ENCODE measurements around the gene LTN1.

Gene LTN1

DNA sequence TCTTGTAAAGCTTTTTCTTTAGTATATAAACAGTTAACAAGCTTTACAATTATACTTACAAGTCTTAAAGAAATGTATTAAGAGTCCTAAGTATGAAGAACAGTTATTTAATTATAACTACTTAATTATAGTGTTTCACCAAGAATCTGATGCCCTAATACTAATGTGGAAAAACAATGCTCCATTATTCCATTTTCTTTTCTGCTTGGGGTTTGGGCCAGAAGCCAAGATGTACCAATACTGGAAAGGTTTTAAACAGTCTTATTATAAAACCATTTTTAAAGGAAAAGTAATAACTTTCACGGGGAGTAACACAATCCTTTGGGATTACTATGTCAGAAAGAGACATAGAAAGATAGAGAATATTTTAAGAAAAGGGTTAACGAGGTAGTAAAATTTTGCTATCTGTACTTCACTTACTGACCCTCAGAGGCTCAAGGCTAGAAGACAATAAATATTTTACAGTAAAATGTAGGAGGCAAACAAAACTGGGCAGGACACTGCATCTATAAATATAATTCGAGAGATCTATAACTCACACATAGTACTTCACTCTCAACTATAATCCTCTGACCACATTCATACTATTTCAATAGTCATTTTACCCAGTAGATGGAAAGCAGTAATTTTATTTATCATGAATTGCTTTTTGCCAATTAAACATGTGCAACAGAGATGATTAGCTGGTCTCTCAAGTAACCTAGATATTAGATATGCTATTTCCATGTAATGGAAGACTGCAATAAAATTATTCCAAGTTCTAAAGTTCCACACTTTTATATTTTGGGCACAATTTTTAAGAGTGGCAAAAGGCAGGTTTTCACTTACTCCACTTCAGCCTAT lies 63.9 kb downstream of the LTN1 start:
- no peak for DNase-seq

DNA sequence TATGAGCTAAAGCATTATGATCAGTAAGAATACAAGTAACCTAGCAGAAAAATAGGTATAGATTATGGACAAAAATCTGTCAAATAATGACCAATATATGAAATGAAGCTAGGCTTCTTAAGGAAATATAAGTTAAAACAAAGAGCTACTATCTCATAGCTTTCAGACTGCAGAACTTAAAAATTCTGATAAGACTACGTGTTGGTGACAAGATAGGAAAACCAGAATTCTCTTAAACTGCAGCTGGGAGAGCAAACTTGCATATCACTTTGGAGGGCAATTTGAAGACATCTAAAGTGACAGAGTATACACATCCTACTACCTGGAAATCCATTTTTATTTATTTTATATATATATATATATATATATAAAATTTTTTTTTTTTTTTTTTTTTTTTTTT lies 65.5 kb downstream of the LTN1 start:
- DNase-seq = no peak

DNA sequence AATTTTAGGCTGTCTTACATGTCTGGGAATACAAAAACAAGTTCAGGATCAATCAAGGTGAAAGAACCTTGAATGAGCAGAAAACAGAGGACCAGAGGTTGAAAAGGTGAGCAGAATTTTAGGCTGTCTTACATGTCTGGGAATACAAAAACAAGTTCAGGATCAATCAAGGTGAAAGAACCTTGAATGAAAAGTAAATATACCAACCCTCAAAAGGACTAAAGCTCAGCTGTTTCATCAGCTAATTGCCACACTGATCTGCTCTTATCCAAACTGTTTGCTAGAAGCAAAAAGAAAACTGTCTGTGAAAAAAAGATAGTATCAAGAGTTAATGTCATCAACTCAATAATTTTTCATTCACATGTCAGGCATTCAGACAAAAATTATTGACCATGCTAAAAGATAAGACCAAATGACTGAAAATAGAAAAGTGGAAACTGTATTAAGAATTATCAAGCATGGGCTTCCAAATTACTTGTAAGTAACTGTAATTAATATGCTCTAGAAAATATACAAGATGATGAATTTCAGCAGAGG lies 69.2 kb downstream of the LTN1 start:
- no peak for DNase-seq

DNA sequence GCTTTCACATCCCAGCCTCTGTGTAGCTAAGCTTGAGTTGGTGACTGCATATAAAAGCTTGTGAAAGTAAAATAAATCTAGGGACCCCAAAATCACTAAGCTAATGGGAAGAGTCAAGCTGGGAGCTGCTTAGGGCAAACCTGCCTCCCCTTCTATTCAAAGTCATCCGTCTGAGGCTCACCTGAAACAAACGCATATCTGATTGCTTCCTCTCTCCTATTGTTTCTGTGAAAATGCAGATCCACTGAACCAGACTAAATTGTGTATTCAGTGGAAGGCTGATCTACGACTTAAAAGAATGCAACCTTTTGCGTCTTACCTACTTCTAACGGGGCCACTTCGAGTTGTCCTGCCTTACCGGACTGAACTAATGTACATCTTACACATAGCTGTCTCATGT lies 70.3 kb downstream of the LTN1 start:
- no peak for DNase-seq

DNA sequence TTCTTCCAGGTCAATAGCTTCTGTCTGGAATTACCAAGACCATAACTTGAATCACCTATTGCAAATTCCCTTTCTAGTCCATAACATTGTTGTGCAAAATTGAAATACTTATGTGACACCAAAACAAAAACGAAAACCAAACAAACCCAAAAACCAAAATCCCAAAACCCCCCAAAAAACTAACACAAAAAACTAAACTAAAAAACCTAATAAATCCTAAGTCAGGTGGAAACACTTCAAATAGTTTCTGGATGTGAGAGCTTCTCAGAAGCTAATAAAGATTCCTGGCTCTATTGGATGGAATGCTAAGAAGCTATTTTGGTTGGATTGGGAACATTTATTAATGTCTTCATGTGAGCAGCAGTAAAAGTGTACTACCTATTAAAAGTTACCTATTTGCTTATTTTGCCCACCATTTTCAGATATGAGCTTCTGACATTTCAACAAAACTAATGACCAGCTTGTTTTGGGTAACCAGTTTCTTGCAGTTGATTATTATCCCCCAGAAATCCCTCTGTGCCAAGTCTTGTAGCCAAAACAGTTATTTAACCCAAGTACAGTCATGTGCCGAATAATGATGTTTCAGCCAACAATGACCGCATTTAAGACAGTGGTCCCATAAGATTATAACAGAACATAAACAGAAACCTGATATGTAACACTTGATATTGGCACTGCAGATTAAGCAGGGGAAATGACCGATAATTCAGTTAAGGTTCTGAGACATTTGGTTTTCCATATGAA lies 76.4 kb downstream of the LTN1 start:
- no peak for DNase-seq

DNA sequence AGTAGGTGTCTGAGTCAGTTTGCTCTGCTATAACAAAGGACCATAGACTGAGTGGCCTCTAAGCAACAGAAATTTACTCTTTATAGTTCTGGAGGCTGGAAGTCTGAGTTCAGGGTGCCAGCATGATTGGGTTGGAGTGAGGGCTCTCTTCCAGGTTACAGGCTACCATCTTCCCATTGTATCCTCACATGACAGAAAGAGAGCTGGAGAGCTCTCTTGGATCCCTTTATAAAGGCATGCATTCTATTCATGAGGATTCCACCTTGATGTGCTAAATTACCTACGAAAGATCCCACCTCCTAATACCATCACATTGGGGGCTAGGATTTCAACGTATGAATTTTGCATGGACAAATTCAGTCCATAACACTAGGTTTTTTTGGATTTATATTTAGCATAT lies 79.6 kb downstream of the LTN1 start:
- no peak for DNase-seq

DNA sequence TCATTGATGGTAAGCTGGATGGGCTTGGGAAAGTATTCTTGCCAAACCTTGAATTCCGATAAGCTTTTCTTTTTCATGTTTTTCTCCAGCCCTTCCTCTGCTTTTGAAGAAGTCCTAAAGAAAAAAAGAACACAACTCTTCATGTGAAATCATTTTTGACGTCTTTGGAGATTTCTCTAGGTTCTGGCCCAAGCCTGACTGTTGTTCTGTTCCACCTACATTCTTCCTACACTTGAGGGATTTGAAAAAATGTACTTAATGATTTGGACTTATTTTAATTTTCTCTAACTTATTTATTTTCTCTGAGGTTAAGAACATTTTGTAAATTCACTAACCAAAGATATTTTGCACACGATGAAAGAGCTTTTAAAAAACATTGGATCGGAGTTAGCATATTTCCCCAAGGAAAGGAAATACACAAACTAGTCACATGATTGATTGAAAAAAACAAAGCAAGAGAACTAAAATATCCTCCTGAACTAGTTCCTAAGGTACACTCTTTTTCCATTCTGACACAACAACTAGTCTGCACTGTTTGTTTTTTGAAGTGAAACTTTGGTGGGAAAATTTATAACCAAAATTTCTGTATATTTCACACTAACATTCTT lies 82.3 kb downstream of the LTN1 start:
- DNase-seq = no peak

DNA sequence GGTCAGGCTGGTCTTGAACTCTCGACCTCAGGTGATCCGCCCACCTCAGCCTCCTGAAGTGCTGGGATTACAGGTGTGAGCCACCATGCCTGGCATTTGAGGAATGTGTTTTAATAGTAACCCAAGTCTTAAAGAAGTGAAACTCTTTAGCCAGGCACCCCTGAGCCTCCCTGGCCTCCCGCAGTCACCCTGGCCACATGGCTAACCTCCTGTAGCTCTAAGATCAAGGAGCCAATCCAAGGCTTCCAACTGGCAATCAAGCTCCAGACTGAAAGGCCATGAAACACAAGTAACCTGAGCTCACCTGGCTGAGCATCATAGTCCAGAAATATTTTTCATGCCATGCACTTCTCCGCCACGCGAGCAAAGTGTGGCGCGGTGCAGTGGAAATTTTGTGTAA lies 84.3 kb downstream of the LTN1 start:
- no peak for DNase-seq

DNA sequence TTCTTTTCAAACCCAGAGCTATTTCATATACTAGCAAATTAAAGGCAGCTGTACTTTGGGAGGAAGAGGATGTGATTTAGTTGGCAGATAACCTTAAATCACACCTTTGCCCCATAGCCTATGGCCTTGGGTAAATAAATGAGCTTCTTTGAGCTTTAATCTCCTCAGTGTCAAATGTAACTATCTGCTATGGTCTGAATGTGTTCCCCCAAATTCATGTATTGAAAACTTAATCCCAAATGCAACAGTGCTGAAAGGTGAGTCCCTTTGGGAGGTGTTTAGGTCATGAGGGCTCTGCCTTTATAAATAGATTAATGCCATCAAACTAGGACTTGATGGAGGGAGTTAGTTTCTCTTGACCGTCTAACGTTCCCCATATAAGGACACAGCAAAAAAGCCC lies 85.8 kb downstream of the LTN1 start:
- DNase-seq = no peak

DNA sequence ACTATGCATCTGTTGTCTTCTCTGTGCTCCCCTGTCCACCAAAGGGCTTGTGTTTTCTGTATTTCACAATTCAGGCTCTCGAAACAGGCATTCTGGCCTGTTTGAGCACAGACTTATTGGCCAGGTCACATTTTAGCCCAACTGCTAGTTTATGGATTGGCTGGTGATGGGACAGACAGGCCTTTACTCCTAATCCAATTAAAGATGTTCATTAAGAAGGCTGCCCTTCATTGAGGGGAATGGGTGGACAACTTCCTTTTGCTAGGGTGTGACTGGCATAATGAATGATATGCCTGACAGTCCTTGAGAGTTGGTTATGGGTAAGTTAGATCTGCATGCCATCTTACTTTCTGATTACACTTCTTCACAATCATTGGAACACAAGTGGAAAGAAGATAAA lies 86.4 kb downstream of the LTN1 start:
- DNase-seq = no peak

DNA sequence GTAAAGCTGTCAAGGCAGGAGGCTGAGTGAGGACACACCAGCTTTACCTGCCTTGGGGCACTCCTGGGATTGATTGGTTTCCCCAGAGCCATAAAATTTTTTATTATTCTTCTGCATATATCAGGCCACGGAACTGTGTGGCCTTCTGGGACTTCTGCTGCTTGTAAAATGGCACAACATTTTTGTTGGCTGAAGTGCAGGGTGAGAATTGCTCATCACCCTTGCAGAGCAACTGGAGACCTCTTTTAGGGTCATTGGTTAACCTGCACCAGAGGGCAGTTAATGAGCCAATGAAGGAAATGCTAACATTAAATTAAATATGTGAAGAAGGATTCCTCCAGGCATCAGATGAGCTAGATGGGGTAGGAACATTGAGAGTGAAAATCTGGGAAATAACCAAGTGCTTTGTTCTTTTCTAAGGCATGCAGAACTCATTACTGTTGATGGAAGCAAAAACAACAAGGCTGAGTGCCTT lies 87.7 kb downstream of the LTN1 start:
- DNase-seq = no peak

DNA sequence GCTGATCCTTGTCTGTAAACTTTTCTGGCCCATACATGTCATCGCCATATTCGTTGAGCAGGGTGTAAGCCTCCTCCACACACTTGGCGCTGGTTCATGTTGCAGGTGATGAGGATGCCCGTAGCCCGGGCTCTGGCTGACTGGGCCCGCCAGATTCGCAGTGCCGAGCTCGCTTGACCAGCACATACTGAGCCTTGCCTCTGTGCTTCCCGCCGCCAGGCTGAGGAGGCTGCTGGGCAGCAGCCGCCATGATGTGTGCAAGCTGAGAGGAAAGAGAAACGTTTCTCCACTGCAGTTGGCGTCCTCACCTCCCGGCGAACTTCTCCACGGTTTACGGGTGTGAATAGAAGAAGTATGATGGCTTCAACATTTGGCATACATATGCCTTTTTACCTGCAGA lies 89.2 kb downstream of the LTN1 start:
- no peak for DNase-seq

DNA sequence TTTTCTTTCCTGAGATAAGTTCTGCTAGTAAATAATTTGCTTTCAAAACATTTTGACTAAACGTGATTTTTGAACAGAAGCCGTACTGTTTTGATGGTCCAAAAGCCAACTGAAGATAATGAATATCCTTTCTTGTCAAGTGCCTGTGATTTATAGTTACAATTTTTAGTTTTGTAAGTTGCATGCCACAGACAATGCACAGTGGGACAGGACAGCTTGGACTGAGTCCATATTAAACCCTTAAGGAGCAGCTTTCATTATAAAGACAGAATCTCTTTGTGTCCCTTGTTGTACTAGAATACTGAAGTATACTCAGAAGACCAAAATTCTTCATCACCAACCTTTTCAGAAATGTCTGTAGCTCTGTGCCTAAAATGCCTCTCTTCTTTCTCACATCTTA lies 92.2 kb downstream of the LTN1 start:
- DNase-seq = no peak

DNA sequence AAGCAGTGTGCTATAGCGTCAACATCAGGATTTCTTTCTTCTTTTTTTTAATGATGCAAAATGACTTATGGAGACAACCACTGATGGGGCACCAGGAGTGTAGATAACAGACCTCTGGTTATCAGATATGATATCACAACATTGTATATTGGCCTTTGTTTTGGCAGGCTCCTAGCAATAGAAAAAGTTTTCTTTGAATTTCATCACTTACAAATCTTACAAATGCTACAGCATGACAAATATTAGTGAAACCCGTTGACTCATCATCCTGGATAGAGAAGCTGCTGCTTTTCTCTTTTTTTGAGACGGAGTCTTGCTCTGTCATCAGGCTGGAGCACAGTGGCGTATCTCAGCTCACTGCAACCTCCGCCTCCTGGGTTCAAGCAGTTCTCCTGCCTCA lies 92.9 kb downstream of the LTN1 start:
- no peak for DNase-seq

DNA sequence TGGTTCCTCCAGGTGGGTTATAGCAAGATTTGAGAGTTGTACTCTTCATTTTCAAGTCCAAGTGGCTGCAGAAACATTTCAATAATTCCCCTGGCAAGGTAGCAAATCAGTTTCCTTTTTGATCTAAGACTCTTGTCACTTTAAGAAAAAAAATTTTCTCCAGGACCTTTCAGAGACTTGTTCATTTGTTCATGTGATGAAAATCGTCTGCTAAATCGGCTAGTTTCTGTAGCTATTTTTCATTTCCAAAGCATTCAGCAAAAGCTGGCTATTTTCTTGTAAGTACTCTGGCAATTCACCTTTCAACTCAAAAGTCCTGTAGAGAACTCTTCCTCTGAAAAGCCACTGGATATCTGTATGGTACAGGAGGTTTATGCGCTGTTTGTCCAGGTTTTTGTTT lies 93.5 kb downstream of the LTN1 start:
- DNase-seq = no peak

DNA sequence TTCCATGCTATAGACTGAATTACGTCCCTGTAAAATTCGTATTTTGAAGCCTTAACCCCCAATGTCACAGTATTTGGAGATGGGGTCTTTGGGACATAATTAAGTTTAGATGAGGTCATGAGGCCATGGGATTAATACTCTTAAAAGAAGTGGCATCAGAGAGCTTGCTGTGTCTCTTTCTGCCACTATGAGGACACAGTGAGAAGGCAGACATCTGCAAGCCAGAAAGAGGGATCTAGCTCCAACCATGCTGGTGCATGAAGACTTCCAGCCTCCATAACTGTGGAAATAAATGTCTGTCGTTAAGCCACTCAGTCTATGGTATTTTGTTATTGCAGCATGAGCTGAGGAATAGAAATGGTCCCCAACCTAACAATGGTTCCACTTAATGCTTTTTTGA lies 99.0 kb downstream of the LTN1 start:
- no peak for DNase-seq

DNA sequence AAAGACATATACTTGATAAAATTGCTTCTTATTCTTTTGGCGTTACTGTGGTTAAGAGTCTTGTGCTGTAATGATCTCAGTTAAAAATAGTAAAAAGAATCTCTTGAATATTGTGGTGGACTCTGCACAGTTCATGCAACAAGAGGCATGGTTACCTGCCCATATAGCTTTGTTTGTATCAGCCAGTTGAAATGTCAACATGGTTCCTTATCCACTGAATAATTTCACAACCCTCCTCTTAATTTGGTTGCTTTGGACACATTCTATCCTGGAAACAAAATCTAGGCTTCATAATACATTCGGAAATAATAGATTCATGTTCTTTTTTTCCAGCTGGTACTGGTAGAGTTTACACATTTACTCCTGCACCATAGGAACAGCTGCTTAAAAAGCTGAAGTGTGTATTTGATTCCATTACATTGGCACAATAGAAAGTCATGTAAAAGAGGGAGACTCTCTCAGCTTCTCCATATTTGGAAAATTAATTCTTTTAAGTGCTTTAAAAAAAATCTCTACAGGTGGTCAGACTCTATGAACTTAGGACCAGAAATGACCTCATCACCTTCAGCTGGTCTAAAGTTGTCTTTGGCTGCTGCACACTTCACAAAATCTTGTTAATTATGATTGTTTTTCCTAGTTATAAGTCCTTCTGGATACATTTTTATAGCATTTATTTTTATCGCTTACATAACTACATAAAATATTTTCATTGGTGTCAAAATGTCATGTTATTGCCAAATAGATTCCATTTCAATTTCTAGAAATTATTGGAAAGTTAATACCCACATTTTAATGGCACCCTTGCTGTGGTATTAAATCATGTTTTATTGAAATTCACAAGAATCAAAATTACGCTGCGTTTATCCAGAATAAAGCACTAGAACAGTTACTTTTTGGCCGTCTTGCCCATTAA lies 100.2 kb downstream of the LTN1 start:
- no peak for DNase-seq

DNA sequence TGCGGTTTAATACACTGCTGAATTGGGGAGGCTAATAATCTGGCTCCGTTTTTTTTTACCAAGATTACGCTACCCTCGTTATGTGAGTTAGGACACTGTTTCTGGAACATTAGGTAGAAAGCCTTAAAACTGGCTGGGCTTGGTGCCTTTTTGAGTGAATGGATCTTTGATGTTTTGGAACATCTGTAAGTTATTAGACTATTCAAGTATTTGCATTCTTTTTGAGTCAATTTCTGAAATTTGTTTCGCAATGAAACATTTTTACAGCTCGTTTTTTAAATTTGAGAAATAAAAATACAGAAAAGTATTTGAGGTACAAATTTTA lies 106.9 kb downstream of the LTN1 start:
- DNase-seq = no peak

DNA sequence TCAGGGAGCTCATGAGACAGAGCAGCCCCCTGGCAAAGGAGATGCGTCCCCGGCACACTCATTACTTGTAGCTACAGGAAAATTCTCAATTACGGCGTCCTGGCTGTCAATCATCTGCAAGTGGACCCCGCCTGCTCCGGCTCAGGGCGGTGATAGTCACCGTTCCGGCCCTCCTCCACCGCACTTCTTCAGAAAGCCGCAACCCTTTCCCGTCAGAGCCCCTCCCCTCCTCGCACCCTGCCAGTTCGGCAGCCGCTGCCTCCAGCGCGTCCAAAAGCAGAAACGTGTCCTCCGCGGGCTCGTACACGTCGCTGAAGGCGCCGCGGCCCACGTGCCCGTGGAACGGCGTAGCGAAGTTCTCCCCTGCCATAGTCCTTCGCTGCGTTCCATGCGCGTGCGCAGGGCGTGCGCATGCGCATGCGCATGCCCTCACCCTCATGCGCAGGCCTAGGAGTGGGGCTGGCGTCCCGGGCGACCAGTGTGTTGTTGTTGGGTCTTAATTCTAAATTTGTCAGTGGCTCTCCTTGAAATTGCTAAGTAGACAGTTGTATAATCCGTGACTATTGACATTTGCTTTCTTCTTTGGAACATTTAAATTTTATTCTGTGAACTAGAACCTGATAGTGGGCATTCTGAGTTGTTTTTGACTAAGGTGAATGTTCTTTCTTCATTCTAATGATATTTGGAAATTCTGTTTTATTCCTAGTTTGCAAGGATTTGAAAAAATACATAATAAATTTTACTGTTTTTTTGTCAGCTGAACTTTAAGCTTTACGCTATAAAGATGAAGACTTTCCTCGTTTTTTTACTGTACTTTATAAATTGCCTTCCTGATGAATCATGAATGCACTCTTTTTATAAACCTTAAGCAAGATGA lies 107.5 kb downstream of the LTN1 start:
- DNase-seq = peak; percentile 89 to 91

DNA sequence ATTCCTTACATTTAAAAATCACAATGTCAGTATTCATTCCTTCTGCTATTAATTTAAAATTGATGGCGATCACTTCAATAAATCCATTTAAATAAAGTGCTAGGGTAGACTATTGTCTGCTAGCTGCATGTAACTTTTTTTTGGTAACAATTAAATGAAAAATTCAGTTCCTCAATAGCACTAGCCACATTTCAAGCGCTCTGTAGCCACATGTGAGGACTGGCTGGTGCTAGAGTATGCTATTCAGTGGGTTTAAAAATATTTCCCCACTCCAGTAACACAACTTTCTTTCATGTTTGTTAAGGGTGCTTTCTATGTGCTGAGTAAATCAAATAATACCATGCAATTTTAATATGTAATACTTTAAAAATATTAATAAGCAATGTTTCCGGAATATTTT lies 108.2 kb downstream of the LTN1 start:
- no peak for DNase-seq

DNA sequence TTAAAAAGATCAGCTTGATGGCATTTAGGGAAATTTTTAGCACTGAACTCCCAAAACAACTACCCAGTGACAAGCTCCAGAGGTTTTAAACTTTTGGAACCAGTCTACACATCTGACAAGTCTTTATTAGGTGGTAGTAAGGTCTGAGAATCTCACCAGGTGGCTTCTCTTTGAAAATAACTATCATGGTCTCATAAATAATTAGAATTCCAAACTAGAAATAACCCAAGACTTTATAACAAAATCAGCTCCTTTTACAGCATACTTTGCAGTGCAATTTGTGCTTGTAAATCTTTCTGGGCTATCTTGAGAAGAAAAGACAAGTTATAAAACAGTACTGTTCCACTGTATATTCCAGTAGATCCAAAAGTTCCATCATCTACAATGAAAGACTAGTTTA lies 108.7 kb downstream of the LTN1 start:
- DNase-seq = no peak

DNA sequence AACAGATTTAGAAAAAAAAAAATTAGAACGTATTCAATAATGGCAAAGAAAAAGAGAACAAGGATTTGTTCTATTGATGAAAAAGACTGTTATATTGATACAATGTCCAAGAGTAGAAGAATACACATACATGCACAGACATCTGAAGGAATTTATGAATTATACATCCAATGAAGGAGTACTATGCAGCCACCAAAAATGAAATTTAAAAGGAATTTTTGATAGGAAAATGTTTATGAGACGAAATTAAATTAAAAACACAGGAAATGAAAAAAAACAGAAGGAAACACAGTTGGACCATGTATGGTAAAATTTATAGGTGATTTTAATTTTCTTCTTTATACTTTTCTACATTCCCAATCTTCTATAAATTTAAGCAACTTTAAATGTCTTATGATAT lies 110.3 kb downstream of the LTN1 start:
- no peak for DNase-seq

Measured in stimulated activated CD4-positive, alpha-beta T cell treated with anti-CD3 and anti-CD28 coated beads, Interleukin-2, amount 100 ng/mL, for 24 hours (primary cell).